ENCODE measurements around the gene SORCS2.
"Not testable (repeated sequence)": the region's sequence is repeated elsewhere in the genome, so short reads cannot be mapped to it uniquely, and the experiment has no call there.

SORCS2 gene

GRCh38 chr4:7212921-7213320, 20.6 kb downstream of the SORCS2 start:
- DNase-seq (ENCODE audit: low read depth), result no peak
- no peak overlapping the region for H3K4me3 ChIP-seq (ENCODE audit: low read length)
- no peak for TF ChIP-seq CTCF (conservative IDR thresholded peaks at IDR 0.05; ENCODE audit: low read length)

GRCh38 chr4:7213807-7214206, 21.5 kb downstream of the SORCS2 start:
- H3K4me3 ChIP-seq (ENCODE audit: low read length), result no peak overlapping the region
- no peak for TF ChIP-seq CTCF (conservative IDR thresholded peaks at IDR 0.05; ENCODE audit: low read length)
- no peak for DNase-seq (ENCODE audit: low read depth)

- TF ChIP-seq CTCF (conservative IDR thresholded peaks at IDR 0.05; ENCODE audit: low read length), result no peak
- no peak overlapping the region for H3K4me3 ChIP-seq (ENCODE audit: low read length)
- peak; percentile 42 for DNase-seq (ENCODE audit: low read depth)
These were observed 22.0 kb downstream of the SORCS2 start for GRCh38 chr4:7214359-7214758.

- H3K4me3 ChIP-seq (ENCODE audit: low read length); DNase-seq (ENCODE audit: low read depth): not testable (repeated sequence)
These were observed 22.8 kb downstream of the SORCS2 start for GRCh38 chr4:7215187-7215586.

- no peak for DNase-seq (ENCODE audit: low read depth)
- H3K4me3 ChIP-seq (ENCODE audit: low read length), result no peak overlapping the region
- no peak for TF ChIP-seq CTCF (conservative IDR thresholded peaks at IDR 0.05; ENCODE audit: low read length)
These were observed 24.7 kb downstream of the SORCS2 start for GRCh38 chr4:7217039-7217438.

- peak; percentile 46 for DNase-seq (ENCODE audit: low read depth)
- no peak for TF ChIP-seq CTCF (conservative IDR thresholded peaks at IDR 0.05; ENCODE audit: low read length)
- no peak overlapping the region for H3K4me3 ChIP-seq (ENCODE audit: low read length)
These were observed 25.4 kb downstream of the SORCS2 start for GRCh38 chr4:7217474-7218321.

- H3K4me3 ChIP-seq (ENCODE audit: low read length), result no peak overlapping the region
These were observed 26.3 kb downstream of the SORCS2 start for GRCh38 chr4:7218686-7219085.

More at GRCh38 chr4:7218686-7219085, 26.3 kb downstream of the SORCS2 start:
- no peak for TF ChIP-seq CTCF (conservative IDR thresholded peaks at IDR 0.05; ENCODE audit: low read length)
- no peak for DNase-seq (ENCODE audit: low read depth)

Measured in AG10803 (cell line).